ENCODE data around the gene ACOX3. TPM values are rescaled to one million over a fixed set of nuclear protein-coding genes. Genes with fewer than 3 reads are reported as not detected.
A peak's percentile ranks its signal among the peaks of the same experiment; 100 is the strongest.

Gene ACOX3
- polyA plus RNA-seq, 2 of the 4 experiments (the other 2 are of a cell fraction), result 4.9 to 8.2 TPM

GRCh38 chr4:8442596-8443358, 2.3 kb upstream of the ACOX3 start:
- no peak for FAIRE-seq
- peak overlapping the region; percentile 82 for H3K4me2 ChIP-seq
- WGBS (ENCODE audit: missing lambda C conversion rate), result 83% methylated on average over 10 of the region's 10 CpGs
- CTCF ChIA-PET, result no interaction called here
- no peak overlapping the region for H3K4me3 ChIP-seq
- no peak overlapping the region for H3K27ac ChIP-seq
- no peak for ATAC-seq
- TF ChIP-seq GATA3 (IDR thresholded peaks at IDR 0.05; ENCODE audit: borderline replicate concordance) (no peak), FOXS1 (CRISPR knock-in tag; IDR thresholded peaks at IDR 0.05) (no peak), BHLHE40 (IDR thresholded peaks at IDR 0.05; ENCODE audit: low read depth, low read length) (no peak), EHMT2 (IDR thresholded peaks at IDR 0.05; ENCODE audit: low read depth) (no peak), POLR2AphosphoS2 (conservative IDR thresholded peaks at IDR 0.05; ENCODE audit: low read length) (no peak), HDAC2 (IDR thresholded peaks at IDR 0.05) (no peak), JUNB (IDR thresholded peaks at IDR 0.05) (no peak), NPAS2 (CRISPR knock-in tag; IDR thresholded peaks at IDR 0.05; ENCODE audit: borderline replicate concordance) (no peak), CHD2 (IDR thresholded peaks at IDR 0.05; ENCODE audit: low read length, partially characterized antibody) (no peak), SREBF2 (IDR thresholded peaks at IDR 0.05) (no peak), ESRRA (IDR thresholded peaks at IDR 0.05; ENCODE audit: borderline replicate concordance, low read length) (no peak), MAFK (IDR thresholded peaks at IDR 0.05; ENCODE audit: partially characterized antibody) (no peak), CBX8 (IDR thresholded peaks at IDR 0.05) (no peak)
- peaks cover 21% of the 10 kb centered on the region; the same call in 1 of the 3 replicates for H3K4me1 ChIP-seq
- H3K9me3 ChIP-seq, result no peaks in the 10 kb centered on the region
- POLR2A ChIA-PET, result no interaction called here
- DNase-seq (ENCODE audit: low read depth in 1 of 2, low spot score in 1 of 2), result no peak

GRCh38 chr4:8441499-8442091, 1.1 kb upstream of the ACOX3 start:
- Histone ChIP-seq H3K4me1 (peaks cover 21% of the 10 kb centered on the region; the same call in 1 of the 3 replicates), H3K4me2 (peak overlapping the region; percentile 82), H3K9me3 (no peaks in the 10 kb centered on the region), H3K27ac (peak overlapping the region; percentile 75 to 91; a peak in 5 of 6 replicates), H3K4me3 (peak overlapping the region; percentile 63)
- no peak for FAIRE-seq
- no peak for DNase-seq (ENCODE audit: low read depth in 1 of 2, low spot score in 1 of 2)
- WGBS (ENCODE audit: missing lambda C conversion rate), result 65% methylated on average over 17 of the region's 17 CpGs
- ChIA-PET POLR2A (interaction anchor here (2.2 kb wide), 1 partner anchor 14 kb away, joined by 8 read pairs; no protein-coding TSS in a partner anchor), CTCF (interaction anchor here (0.7 to 2.5 kb wide), 2 partner anchors 23 to 27 kb away, joined by 3 to 8 read pairs; no protein-coding TSS in a partner anchor)
- ATAC-seq, result no peak
- no peak for TF ChIP-seq RAD21 (conservative IDR thresholded peaks at IDR 0.05 in 1 of 2, IDR thresholded peaks at IDR 0.05 in 1 of 2)
- TF ChIP-seq CEBPB (IDR thresholded peaks at IDR 0.05), result peak; percentile 84 to 92

GRCh38 chr4:8439914-8440491, 520 bp downstream of the ACOX3 start:
- CTCF ChIA-PET, result interaction anchor here (1.4 to 2.5 kb wide), 3 partner anchors 11 to 172 kb away, joined by 4 to 8 read pairs (median 4); no protein-coding TSS in a partner anchor
- POLR2A ChIA-PET, result interaction anchor here (2.2 kb wide), 1 partner anchor 12 kb away, joined by 8 read pairs; no protein-coding TSS in a partner anchor

More at GRCh38 chr4:8439914-8440491, 520 bp downstream of the ACOX3 start:
- TF ChIP-seq BHLHE40 (IDR thresholded peaks at IDR 0.05; ENCODE audit: low read depth, low read length) (no peak), ZC3H11A (IDR thresholded peaks at IDR 0.05) (no peak), FOSL2 (IDR thresholded peaks at IDR 0.05) (no peak), FOSL2 (CRISPR knock-in tag; IDR thresholded peaks at IDR 0.05) (no peak), MYC (IDR thresholded peaks at IDR 0.05; ENCODE audit: borderline replicate concordance, low read length) (no peak), MAZ (IDR thresholded peaks at IDR 0.05; ENCODE audit: borderline replicate concordance, low read depth, low read length) (no peak), BCL3 (IDR thresholded peaks at IDR 0.05) (no peak), ZFP36 (IDR thresholded peaks at IDR 0.05; ENCODE audit: borderline replicate concordance, partially characterized antibody) (no peak), GATA3 (IDR thresholded peaks at IDR 0.05; ENCODE audit: borderline replicate concordance) (no peak), PBX3 (IDR thresholded peaks at IDR 0.05) (no peak), HES2 (IDR thresholded peaks at IDR 0.05) (no peak), RFX5 (IDR thresholded peaks at IDR 0.05) (no peak), KDM5A (IDR thresholded peaks at IDR 0.05) (no peak)
- H3K4me1 ChIP-seq, result peaks cover 21% of the 10 kb centered on the region; the same call in 1 of the 3 replicates
- ATAC-seq, result peak; percentile 51 to 62
- FAIRE-seq, result no peak
- H3K4me3 ChIP-seq, result peak overlapping the region; percentile 63
- peak overlapping the region; percentile 84 for H3K4me2 ChIP-seq
- peak in 1 of 2 experiments; percentile 35 for DNase-seq (ENCODE audit: low read depth in 1 of 2, low spot score in 1 of 2)
- H3K27ac ChIP-seq, result peak overlapping the region; percentile 75 to 91
- H3K9me3 ChIP-seq, result no peaks in the 10 kb centered on the region
- WGBS (ENCODE audit: missing lambda C conversion rate), result under 1% methylated on average over 12 of the region's 12 CpGs
